ENCODE data around the gene MRPL1. TPM values are rescaled to one million over a fixed set of nuclear protein-coding genes. Genes with fewer than 3 reads are reported as not detected.

Gene MRPL1
- total RNA-seq, 1 donor from 2014 or later, result 48.5 TPM

DNA sequence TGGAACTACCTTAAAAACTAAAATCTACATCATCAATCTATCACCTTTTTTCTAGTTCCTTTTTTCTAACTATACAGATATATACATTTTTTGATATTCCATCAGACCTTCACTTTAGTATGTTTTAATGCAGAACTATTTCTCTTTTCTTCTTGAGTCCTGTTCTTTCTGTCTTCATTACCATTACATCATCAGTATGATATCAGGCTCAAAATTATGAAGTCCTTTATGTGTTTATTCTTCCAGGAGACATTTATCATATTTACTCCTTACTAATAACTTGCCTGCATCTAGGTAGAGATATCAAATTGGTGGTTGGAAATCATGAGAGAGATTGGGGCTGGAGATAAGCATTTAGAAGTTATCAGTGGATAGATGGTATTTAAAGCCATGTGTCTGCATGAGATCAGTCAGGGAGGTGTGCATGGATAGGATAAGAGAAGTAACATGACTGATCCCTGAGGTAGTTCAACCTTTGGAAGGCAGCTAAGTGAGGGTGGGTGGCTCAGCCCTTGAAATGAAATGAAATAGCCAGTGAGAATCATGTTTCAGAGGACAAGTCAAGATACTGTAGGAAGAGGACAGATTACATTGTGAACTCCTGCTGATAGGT lies 43.1 kb downstream of the MRPL1 start:
- H3F3A ChIP-seq (ENCODE audit: low read depth), result no peaks in the 10 kb centered on the region
- TF ChIP-seq EZH2 (IDR thresholded peaks at IDR 0.05), result no peak
- TF ChIP-seq, protein P1, sequence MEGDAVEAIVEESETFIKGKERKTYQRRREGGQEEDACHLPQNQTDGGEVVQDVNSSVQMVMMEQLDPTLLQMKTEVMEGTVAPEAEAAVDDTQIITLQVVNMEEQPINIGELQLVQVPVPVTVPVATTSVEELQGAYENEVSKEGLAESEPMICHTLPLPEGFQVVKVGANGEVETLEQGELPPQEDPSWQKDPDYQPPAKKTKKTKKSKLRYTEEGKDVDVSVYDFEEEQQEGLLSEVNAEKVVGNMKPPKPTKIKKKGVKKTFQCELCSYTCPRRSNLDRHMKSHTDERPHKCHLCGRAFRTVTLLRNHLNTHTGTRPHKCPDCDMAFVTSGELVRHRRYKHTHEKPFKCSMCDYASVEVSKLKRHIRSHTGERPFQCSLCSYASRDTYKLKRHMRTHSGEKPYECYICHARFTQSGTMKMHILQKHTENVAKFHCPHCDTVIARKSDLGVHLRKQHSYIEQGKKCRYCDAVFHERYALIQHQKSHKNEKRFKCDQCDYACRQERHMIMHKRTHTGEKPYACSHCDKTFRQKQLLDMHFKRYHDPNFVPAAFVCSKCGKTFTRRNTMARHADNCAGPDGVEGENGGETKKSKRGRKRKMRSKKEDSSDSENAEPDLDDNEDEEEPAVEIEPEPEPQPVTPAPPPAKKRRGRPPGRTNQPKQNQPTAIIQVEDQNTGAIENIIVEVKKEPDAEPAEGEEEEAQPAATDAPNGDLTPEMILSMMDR (IDR thresholded peaks at IDR 0.05), result no peak
- no peak for TF ChIP-seq EZH2phosphoT487 (IDR thresholded peaks at IDR 0.05)
- H3K9me3 Mint-ChIP-seq, result no peaks in the 10 kb centered on the region
- H3K4me3 ChIP-seq, result no peak overlapping the region
- no peaks in the 10 kb centered on the region for H3K79me2 ChIP-seq (ENCODE audit: low read depth)
- no peak overlapping the region for H3K9ac ChIP-seq
- H2AFZ ChIP-seq (replicated peaks), result no peak overlapping the region
- H3K27ac ChIP-seq, result no peak overlapping the region
- H3K4me1 Mint-ChIP-seq, result peaks cover 6% of the 10 kb centered on the region
- no peak overlapping the region for H3K4me3 Mint-ChIP-seq
- no peak overlapping the region for H3K27ac Mint-ChIP-seq
- no peaks in the 10 kb centered on the region for H3K27me3 ChIP-seq
- peaks cover 10% of the 10 kb centered on the region for H3K36me3 Mint-ChIP-seq
- no peaks in the 10 kb centered on the region for H3K27me3 Mint-ChIP-seq (ENCODE audit: insufficient read depth, low read depth)
- no peaks in the 10 kb centered on the region for H3K4me1 ChIP-seq
- DNase-seq (ENCODE audit: low spot score), result no peak
- H3K9me3 ChIP-seq (ENCODE audit: low read depth), result no peaks in the 10 kb centered on the region
- no peaks in the 10 kb centered on the region for H3K36me3 ChIP-seq
- no peak overlapping the region for H3K4me2 ChIP-seq
- no peaks in the 10 kb centered on the region for H4K20me1 ChIP-seq (ENCODE audit: low read depth)

GRCh38 chr4:77910676-77911075 lies 48.0 kb downstream of the MRPL1 start:
- Histone ChIP-seq H3K9ac (no peak overlapping the region), H3K36me3 (no peaks in the 10 kb centered on the region), H4K20me1 (ENCODE audit: low read depth) (no peaks in the 10 kb centered on the region), H3K4me1 (no peaks in the 10 kb centered on the region), H2AFZ (replicated peaks) (no peak overlapping the region), H3K27ac (no peak overlapping the region), H3K79me2 (ENCODE audit: low read depth) (no peaks in the 10 kb centered on the region), H3K27me3 (no peaks in the 10 kb centered on the region), H3K4me2 (no peak overlapping the region), H3F3A (ENCODE audit: low read depth) (no peaks in the 10 kb centered on the region), H3K4me3 (no peak overlapping the region), H3K9me3 (ENCODE audit: low read depth) (no peaks in the 10 kb centered on the region)
- TF ChIP-seq EZH2 (IDR thresholded peaks at IDR 0.05), result no peak
- TF ChIP-seq EZH2phosphoT487 (IDR thresholded peaks at IDR 0.05), result no peak
- TF ChIP-seq, protein P1 (IDR thresholded peaks at IDR 0.05), result no peak
- Mint-ChIP-seq H3K27ac (no peak overlapping the region), H3K36me3 (peaks cover 8% of the 10 kb centered on the region), H3K4me3 (no peak overlapping the region), H3K9me3 (no peaks in the 10 kb centered on the region), H3K4me1 (peaks cover 6% of the 10 kb centered on the region), H3K27me3 (ENCODE audit: insufficient read depth, low read depth) (no peaks in the 10 kb centered on the region)
- DNase-seq (ENCODE audit: low spot score), result no peak

DNA sequence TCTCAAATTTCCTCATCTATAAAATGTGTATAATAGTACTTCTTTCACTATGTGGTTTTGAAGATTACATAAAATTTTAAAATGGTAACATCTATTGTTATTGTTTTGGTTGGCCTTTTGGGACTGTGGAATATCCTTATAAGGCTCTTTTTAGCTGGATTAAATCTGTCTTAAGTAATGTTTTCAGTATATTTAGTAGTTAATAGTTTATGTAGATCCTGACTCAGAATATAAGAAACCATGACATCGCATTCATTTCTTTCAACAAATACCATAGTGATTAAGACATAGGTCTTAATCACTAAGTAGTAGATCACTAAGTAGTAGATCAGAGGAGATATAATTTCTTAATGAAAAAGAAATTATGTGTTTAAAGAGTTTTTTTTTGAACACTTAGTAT lies 48.5 kb downstream of the MRPL1 start:
- Histone ChIP-seq H3K4me2 (no peak overlapping the region), H3K27ac (no peak overlapping the region), H4K20me1 (ENCODE audit: low read depth) (no peaks in the 10 kb centered on the region), H2AFZ (replicated peaks) (no peak overlapping the region), H3K27me3 (no peaks in the 10 kb centered on the region), H3K4me1 (no peaks in the 10 kb centered on the region), H3K9me3 (ENCODE audit: low read depth) (no peaks in the 10 kb centered on the region), H3K36me3 (no peaks in the 10 kb centered on the region), H3K79me2 (ENCODE audit: low read depth) (no peaks in the 10 kb centered on the region), H3F3A (ENCODE audit: low read depth) (no peaks in the 10 kb centered on the region), H3K9ac (no peak overlapping the region), H3K4me3 (no peak overlapping the region)
- TF ChIP-seq EZH2 (IDR thresholded peaks at IDR 0.05) (no peak), EZH2phosphoT487 (IDR thresholded peaks at IDR 0.05) (no peak)
- TF ChIP-seq, protein P1 (IDR thresholded peaks at IDR 0.05), result no peak
- Mint-ChIP-seq H3K27ac (no peak overlapping the region), H3K4me3 (no peak overlapping the region), H3K9me3 (no peaks in the 10 kb centered on the region), H3K4me1 (peaks cover 3% of the 10 kb centered on the region), H3K27me3 (ENCODE audit: insufficient read depth, low read depth) (no peaks in the 10 kb centered on the region), H3K36me3 (peaks cover 8% of the 10 kb centered on the region)
- no peak for DNase-seq (ENCODE audit: low spot score)

Data from neural progenitor cell (in vitro differentiated cells).